ENCODE results near the gene CCDC8.
"Not testable (repeated sequence)": the region's sequence is repeated elsewhere in the genome, so short reads cannot be mapped to it uniquely, and the experiment has no call there.

The CCDC8 gene

GRCh38 chr19:46428239-46429135 is 15.1 kb upstream of the CCDC8 start, which contains the start of gene PNMA8C:
Gene PNMA8C (minus strand): TSS chr19:46428936. CDS start chr19:46428359, 577 bp downstream.
- DNase-seq (ENCODE audit: low read depth), result no peak

- DNase-seq (ENCODE audit: low read depth), result no peak
Measured at GRCh38 chr19:46427518-46428045, 14.2 kb upstream of the CCDC8 start.

GRCh38 chr19:46426506-46427162 is 13.3 kb upstream of the CCDC8 start:
- DNase-seq (ENCODE audit: low read depth), result no peak

- DNase-seq (ENCODE audit: low read depth), result no peak
Measured at GRCh38 chr19:46426035-46426505, 12.7 kb upstream of the CCDC8 start.

- DNase-seq (ENCODE audit: low read depth), result no peak
Measured at GRCh38 chr19:46423188-46423587, 9.8 kb upstream of the CCDC8 start.

GRCh38 chr19:46422344-46422743 is 9.0 kb upstream of the CCDC8 start:
- DNase-seq (ENCODE audit: low read depth), result no peak

GRCh38 chr19:46420056-46420455 is 6.7 kb upstream of the CCDC8 start:
- no peak for DNase-seq (ENCODE audit: low read depth)

GRCh38 chr19:46415804-46416709 is 2.7 kb upstream of the CCDC8 start:
- DNase-seq (ENCODE audit: low read depth), result peak; percentile 68

- not testable (repeated sequence) for DNase-seq (ENCODE audit: low read depth)
Measured at GRCh38 chr19:46414899-46415298, 1.5 kb upstream of the CCDC8 start.

GRCh38 chr19:46412650-46413261 is 608 bp downstream of the CCDC8 start:
- no peak for DNase-seq (ENCODE audit: low read depth)

GRCh38 chr19:46411925-46412649 is 1.3 kb downstream of the CCDC8 start:
- no peak for DNase-seq (ENCODE audit: low read depth)

GRCh38 chr19:46411088-46411924 is 2.1 kb downstream of the CCDC8 start:
- DNase-seq (ENCODE audit: low read depth), result no peak

GRCh38 chr19:46410205-46411087 is 2.9 kb downstream of the CCDC8 start:
- DNase-seq (ENCODE audit: low read depth), result no peak

- no peak for DNase-seq (ENCODE audit: low read depth)
Measured at GRCh38 chr19:46409191-46409590, 4.2 kb downstream of the CCDC8 start.

- DNase-seq (ENCODE audit: low read depth), result no peak
Measured at GRCh38 chr19:46408664-46409039, 4.7 kb downstream of the CCDC8 start.

- no peak for DNase-seq (ENCODE audit: low read depth)
Measured at GRCh38 chr19:46407856-46408663, 5.3 kb downstream of the CCDC8 start.

GRCh38 chr19:46406976-46407375 is 6.4 kb downstream of the CCDC8 start:
- no peak for DNase-seq (ENCODE audit: low read depth)
